Measurements from ENCODE around the gene SYTL1.
A peak's percentile ranks its signal among the peaks of the same experiment; 100 is the strongest.

The SYTL1 gene

GRCh38 chr1:27330786-27331185 lies 11.0 kb upstream of the SYTL1 start:
- H3K4me3 ChIP-seq (replicated peaks; ENCODE audit: low read depth, low read length): no peak overlapping the region
- no peak for DNase-seq (ENCODE audit: low read depth)
- TF ChIP-seq CTCF (IDR thresholded peaks at IDR 0.05; ENCODE audit: low read length, missing control alignments): no peak

- DNase-seq (ENCODE audit: low read depth): no peak
- TF ChIP-seq CTCF (IDR thresholded peaks at IDR 0.05; ENCODE audit: low read length, missing control alignments): no peak
- H3K4me3 ChIP-seq (replicated peaks; ENCODE audit: low read depth, low read length): no peak overlapping the region
Observed at GRCh38 chr1:27331426-27331825, 10.4 kb upstream of the SYTL1 start.

- TF ChIP-seq CTCF (IDR thresholded peaks at IDR 0.05; ENCODE audit: low read length, missing control alignments): no peak
- no peak for DNase-seq (ENCODE audit: low read depth)
- H3K4me3 ChIP-seq (replicated peaks; ENCODE audit: low read depth, low read length): no peak overlapping the region
Observed at GRCh38 chr1:27331922-27332321, 9.9 kb upstream of the SYTL1 start.

GRCh38 chr1:27332536-27333281 lies 9.1 kb upstream of the SYTL1 start:
- peak; percentile 83 for TF ChIP-seq CTCF (IDR thresholded peaks at IDR 0.05; ENCODE audit: low read length, missing control alignments)
- no peak overlapping the region for H3K4me3 ChIP-seq (replicated peaks; ENCODE audit: low read depth, low read length)
- peak; percentile 53 for DNase-seq (ENCODE audit: low read depth)

- H3K4me3 ChIP-seq (replicated peaks; ENCODE audit: low read depth, low read length): no peak overlapping the region
- TF ChIP-seq CTCF (IDR thresholded peaks at IDR 0.05; ENCODE audit: low read length, missing control alignments): no peak
- no peak for DNase-seq (ENCODE audit: low read depth)
Observed at GRCh38 chr1:27333717-27334279, 8.0 kb upstream of the SYTL1 start.

- no peak for TF ChIP-seq CTCF (IDR thresholded peaks at IDR 0.05; ENCODE audit: low read length, missing control alignments)
- H3K4me3 ChIP-seq (replicated peaks; ENCODE audit: low read depth, low read length): no peak overlapping the region
- DNase-seq (ENCODE audit: low read depth): no peak
Observed at GRCh38 chr1:27335506-27336422, 6.1 kb upstream of the SYTL1 start.
